Suprapubic skin (tissue), 4 donors: ENCODE measurements around the gene SNX21. TPM values are rescaled to one million over a fixed set of nuclear protein-coding genes. Genes with fewer than 3 reads are reported as not detected.
"Not testable (repeated sequence)": the region's sequence is repeated elsewhere in the genome, so short reads cannot be mapped to it uniquely, and the experiment has no call there.

Source experiments
- DNase-seq, 2 donors: peaks; one replicate each; pipeline ENCODE4 v3.0.0-alpha.2; 2019; ENCODE audit warnings: low spot score in 2 of 2
- H3K27ac ChIP-seq: fragments of 200-600 bp; sonication (generic); one replicate; pipeline ENCODE4 v1.5.1; 2019
- H3K27me3 ChIP-seq: fragments of 200-600 bp; sonication (generic); one replicate; pipeline ENCODE4 v1.5.1; 2019
- H3K36me3 ChIP-seq: fragments of 200-600 bp; sonication (generic); one replicate; pipeline ENCODE4 v1.5.1; 2019
- H3K4me1 ChIP-seq: fragments of 200-600 bp; sonication (generic); one replicate; pipeline ENCODE4 v1.5.1; 2019
- H3K4me3 ChIP-seq: fragments of 200-600 bp; sonication (generic); one replicate; pipeline ENCODE4 v1.5.1; 2019; ENCODE audit warnings: mild to moderate bottlenecking
- H3K9me3 ChIP-seq: fragments of 200-600 bp; sonication (generic); one replicate; pipeline ENCODE4 v1.5.1; 2019
- CTCF ChIP-seq, 2 donors: fragments of 200-600 bp in 1 of 2; fragments of 450-650 bp in 1 of 2; sonication (generic) in 1 of 2; IDR thresholded peaks; one replicate each; pipeline ENCODE4 v1.5.1; 2016 to 2019; ENCODE audit warnings: antibody characterized with exemption in 2 of 2, mild to moderate bottlenecking in 1 of 2, moderate library complexity in 1 of 2
- EP300 ChIP-seq: sonication (generic); formaldehyde crosslinking; IDR thresholded peaks from one replicate; pipeline ENCODE4 v1.6.1; 2017; ENCODE audit warnings: antibody characterized with exemption
- POLR2A ChIP-seq, 2 donors: fragments of 450-650 bp; IDR thresholded peaks; one replicate each; pipeline ENCODE4 v1.6.1; 2017; ENCODE audit warnings: antibody characterized with exemption in 2 of 2, mild to moderate bottlenecking in 2 of 2, moderate library complexity in 2 of 2
- POLR2AphosphoS5 ChIP-seq, 3 donors: sonication (generic); formaldehyde crosslinking; IDR thresholded peaks; one replicate each; pipeline ENCODE4 v1.6.1; 2017; ENCODE audit warnings: antibody characterized with exemption in 3 of 3
- WGBS: methylation state at CpG from one replicate; pipeline ENCODE4 v1.1.5; 2018; 5-methylcytosine and 5-hydroxymethylcytosine counted together
- total RNA-seq, 4 donors: library from RNA; depleted of rRNA; stranded (reverse); fragments of >200 nt; gene quantifications; one replicate each; pipeline ENCODE4 v1.1.0, GENCODE V29; 2016

The SNX21 gene
- total RNA-seq = 100 to 1,000 TPM; 106 to 161 (median 143) TPM

- DNase-seq = peak; percentile 91 to 93
- Histone ChIP-seq H3K9me3 (no peaks in the 10 kb centered on the region), H3K36me3 (peaks cover 6% of the 10 kb centered on the region), H3K27me3 (no peaks in the 10 kb centered on the region), H3K4me3 (peak within 1 kb of the TSS; percentile 61), H3K27ac (peak within 1 kb of the TSS; percentile 97), H3K4me1 (peaks cover 42% of the 10 kb centered on the region)
- TF ChIP-seq CTCF (IDR thresholded peaks at IDR 0.05) (no peak), EP300 (no peak), POLR2AphosphoS5 (IDR thresholded peaks at IDR 0.05) (peak in 2 of 3 donors; percentile 57 to 84), POLR2A (IDR thresholded peaks at IDR 0.05) (no peak)
- 3% methylated on average over 28 of the region's 35 CpGs for WGBS
Observed at GRCh38 chr20:45833030-45833882, at the start of gene SNX21. Gene SNX21, plus strand, starts transcription at chr20:45833799. Its CDS starts 121 bp downstream, at chr20:45833920.

- 82% methylated on average over 3 of the region's 3 CpGs for WGBS
- no peak overlapping the region for H3K4me3 ChIP-seq
- H3K4me1 ChIP-seq = peaks cover 33% of the 10 kb centered on the region
- no peaks in the 10 kb centered on the region for H3K27me3 ChIP-seq
- no peak for DNase-seq
- no peak overlapping the region for H3K27ac ChIP-seq
- no peaks in the 10 kb centered on the region for H3K9me3 ChIP-seq
- TF ChIP-seq CTCF (IDR thresholded peaks at IDR 0.05) (no peak), POLR2A (IDR thresholded peaks at IDR 0.05) (no peak), EP300 (no peak), POLR2AphosphoS5 (IDR thresholded peaks at IDR 0.05) (no peak)
- no peaks in the 10 kb centered on the region for H3K36me3 ChIP-seq
Observed at GRCh38 chr20:45788351-45788750, 45.2 kb upstream of the SNX21 start.

GRCh38 chr20:45792317-45793118 is 41.1 kb upstream of the SNX21 start:
- TF ChIP-seq POLR2A (IDR thresholded peaks at IDR 0.05) (no peak), CTCF (IDR thresholded peaks at IDR 0.05) (no peak), EP300 (no peak), POLR2AphosphoS5 (IDR thresholded peaks at IDR 0.05) (no peak)
- peak in 1 of 2 donors; percentile 52 for DNase-seq
- Histone ChIP-seq H3K4me3 (peak overlapping the region; percentile 98), H3K36me3 (peaks cover 34% of the 10 kb centered on the region), H3K9me3 (no peaks in the 10 kb centered on the region), H3K27ac (peak overlapping the region; percentile 95), H3K27me3 (no peaks in the 10 kb centered on the region), H3K4me1 (peaks cover 18% of the 10 kb centered on the region)
- WGBS = 25% methylated on average over 15 of the region's 19 CpGs

- Histone ChIP-seq H3K4me3 (no peak overlapping the region), H3K27ac (no peak overlapping the region), H3K4me1 (peaks cover 17% of the 10 kb centered on the region), H3K36me3 (peaks cover 47% of the 10 kb centered on the region), H3K27me3 (no peaks in the 10 kb centered on the region), H3K9me3 (no peaks in the 10 kb centered on the region)
- DNase-seq = no peak
- 89% methylated on average over 11 of the region's 11 CpGs for WGBS
- TF ChIP-seq CTCF (IDR thresholded peaks at IDR 0.05) = no peak
- no peak for TF ChIP-seq EP300
- no peak for TF ChIP-seq POLR2A (IDR thresholded peaks at IDR 0.05)
- no peak for TF ChIP-seq POLR2AphosphoS5 (IDR thresholded peaks at IDR 0.05)
Observed at GRCh38 chr20:45796337-45797065, 37.1 kb upstream of the SNX21 start.

- no CpG with 5 or more reads among the region's 1 CpG for WGBS
- peaks cover 57% of the 10 kb centered on the region for H3K36me3 ChIP-seq
- DNase-seq, H3K27me3 ChIP-seq, H3K4me3 ChIP-seq, H3K27ac ChIP-seq, H3K9me3 ChIP-seq: not testable (repeated sequence)
- peaks cover 14% of the 10 kb centered on the region for H3K4me1 ChIP-seq
Observed at GRCh38 chr20:45797510-45797909, 36.1 kb upstream of the SNX21 start.

GRCh38 chr20:45797955-45798354 is 35.6 kb upstream of the SNX21 start:
- H3K4me1 ChIP-seq, H3K4me3 ChIP-seq, H3K27me3 ChIP-seq, DNase-seq, H3K9me3 ChIP-seq, H3K27ac ChIP-seq: not testable (repeated sequence)
- H3K36me3 ChIP-seq = peaks cover 61% of the 10 kb centered on the region
- WGBS = 95% methylated on average over 3 of the region's 3 CpGs
